HUES48 (cell line): ENCODE results near the gene C6orf15.

Experiments used
- H3K27ac ChIP-seq: one replicate; pipeline ENCODE4 v1.7.0; 2013; ENCODE audit warnings: low read depth, low read length, inconsistent platforms
- H3K27me3 ChIP-seq: 2 replicates; pipeline ENCODE4 v1.6.1; 2013; ENCODE audit warnings: mild to moderate bottlenecking, low read length; ENCODE audit not compliant: control insufficient read depth, insufficient read depth
- H3K36me3 ChIP-seq: 2 replicates; pipeline ENCODE4 v1.6.1; 2013; ENCODE audit warnings: low read length; ENCODE audit not compliant: control insufficient read depth, insufficient read depth
- H3K4me1 ChIP-seq: 2 replicates; pipeline ENCODE4 v1.6.1; 2013; ENCODE audit warnings: mild to moderate bottlenecking, low read length; ENCODE audit not compliant: control insufficient read depth, insufficient read depth
- H3K4me3 ChIP-seq: 2 replicates; pipeline ENCODE4 v1.5.1; 2013; ENCODE audit warnings: mild to moderate bottlenecking, low read depth, low read length
- H3K9ac ChIP-seq: 2 replicates; pipeline ENCODE4 v1.6.1; 2013; ENCODE audit warnings: mild to moderate bottlenecking, low read depth, low read length, moderate library complexity
- H3K9me3 ChIP-seq: 2 replicates; pipeline ENCODE4 v1.6.1; 2013; ENCODE audit warnings: low read length; ENCODE audit not compliant: control insufficient read depth, insufficient read depth

C6orf15 gene

GRCh38 chr6:31118178-31118577 lies 5.8 kb upstream of the C6orf15 start:
- Histone ChIP-seq H3K27ac (no peak overlapping the region), H3K36me3 (no peaks in the 10 kb centered on the region), H3K4me1 (peaks cover 10% of the 10 kb centered on the region), H3K9me3 (no peaks in the 10 kb centered on the region), H3K4me3 (no peak overlapping the region), H3K27me3 (no peaks in the 10 kb centered on the region), H3K9ac (no peak overlapping the region)

GRCh38 chr6:31116661-31117385 lies 4.4 kb upstream of the C6orf15 start:
- Histone ChIP-seq H3K4me1 (peaks cover 10% of the 10 kb centered on the region), H3K9me3 (no peaks in the 10 kb centered on the region), H3K9ac (no peak overlapping the region), H3K36me3 (no peaks in the 10 kb centered on the region), H3K27ac (no peak overlapping the region), H3K4me3 (no peak overlapping the region), H3K27me3 (no peaks in the 10 kb centered on the region)

GRCh38 chr6:31115941-31116560 lies 3.7 kb upstream of the C6orf15 start:
- H3K9me3 ChIP-seq = no peaks in the 10 kb centered on the region
- H3K27ac ChIP-seq = no peak overlapping the region
- H3K9ac ChIP-seq = no peak overlapping the region
- H3K4me3 ChIP-seq = no peak overlapping the region
- H3K36me3 ChIP-seq = no peaks in the 10 kb centered on the region
- peaks cover 12% of the 10 kb centered on the region for H3K4me1 ChIP-seq
- no peaks in the 10 kb centered on the region; the same call in 1 of the 2 replicates for H3K27me3 ChIP-seq

GRCh38 chr6:31114970-31115849 lies 2.8 kb upstream of the C6orf15 start:
- Histone ChIP-seq H3K4me3 (no peak overlapping the region), H3K9me3 (no peaks in the 10 kb centered on the region), H3K36me3 (no peaks in the 10 kb centered on the region), H3K27me3 (peaks cover 5% of the 10 kb centered on the region), H3K9ac (no peak overlapping the region), H3K27ac (peak overlapping the region; percentile 83), H3K4me1 (peaks cover 20% of the 10 kb centered on the region)

GRCh38 chr6:31114541-31114878 lies 2.1 kb upstream of the C6orf15 start, which contains the start of gene PSORS1C1:
TSS of gene PSORS1C1 (plus strand) at chr6:31114800. CDS start at chr6:31129633, 14,833 bp downstream.
- peaks cover 11% of the 10 kb centered on the region for H3K27me3 ChIP-seq
- H3K36me3 ChIP-seq = no peaks in the 10 kb centered on the region
- H3K9me3 ChIP-seq = no peaks in the 10 kb centered on the region
- H3K9ac ChIP-seq = no peak within 1 kb of the TSS
- H3K4me1 ChIP-seq = peaks cover 27% of the 10 kb centered on the region
- no peak within 1 kb of the TSS for H3K4me3 ChIP-seq
- H3K27ac ChIP-seq = peak within 1 kb of the TSS; percentile 83

GRCh38 chr6:31113861-31114540 lies 1.6 kb upstream of the C6orf15 start:
- Histone ChIP-seq H3K4me1 (peaks cover 27% of the 10 kb centered on the region), H3K9me3 (no peaks in the 10 kb centered on the region), H3K9ac (no peak overlapping the region), H3K27me3 (peaks cover 11% of the 10 kb centered on the region), H3K4me3 (no peak overlapping the region), H3K36me3 (no peaks in the 10 kb centered on the region), H3K27ac (peak overlapping the region; percentile 83)

GRCh38 chr6:31111712-31112111 lies 663 bp downstream of the C6orf15 start:
- Histone ChIP-seq H3K27me3 (peaks cover 11% of the 10 kb centered on the region), H3K4me3 (no peak overlapping the region), H3K4me1 (peaks cover 27% of the 10 kb centered on the region), H3K27ac (no peak overlapping the region), H3K36me3 (no peaks in the 10 kb centered on the region), H3K9me3 (no peaks in the 10 kb centered on the region), H3K9ac (no peak overlapping the region)

- no peaks in the 10 kb centered on the region for H3K36me3 ChIP-seq
- no peaks in the 10 kb centered on the region for H3K9me3 ChIP-seq
- H3K4me3 ChIP-seq = no peak overlapping the region
- no peak overlapping the region for H3K9ac ChIP-seq
- peaks cover 27% of the 10 kb centered on the region for H3K4me1 ChIP-seq
- H3K27me3 ChIP-seq = peaks cover 11% of the 10 kb centered on the region
- H3K27ac ChIP-seq = peak overlapping the region; percentile 67
Observed at GRCh38 chr6:31110825-31111582, 1.4 kb downstream of the C6orf15 start.

- H3K9me3 ChIP-seq = no peaks in the 10 kb centered on the region
- H3K27ac ChIP-seq = no peak overlapping the region
- no peaks in the 10 kb centered on the region for H3K36me3 ChIP-seq
- peaks cover 11% of the 10 kb centered on the region for H3K27me3 ChIP-seq
- no peak overlapping the region for H3K9ac ChIP-seq
- peaks cover 17% of the 10 kb centered on the region for H3K4me1 ChIP-seq
- no peak overlapping the region for H3K4me3 ChIP-seq
Observed at GRCh38 chr6:31107052-31107451, 5.3 kb downstream of the C6orf15 start.

GRCh38 chr6:31103136-31103535 lies 9.2 kb downstream of the C6orf15 start:
- H3K9ac ChIP-seq = no peak overlapping the region
- H3K9me3 ChIP-seq = no peaks in the 10 kb centered on the region
- H3K27ac ChIP-seq = no peak overlapping the region
- no peaks in the 10 kb centered on the region for H3K4me1 ChIP-seq
- H3K4me3 ChIP-seq = no peak overlapping the region
- H3K36me3 ChIP-seq = no peaks in the 10 kb centered on the region
- H3K27me3 ChIP-seq = no peaks in the 10 kb centered on the region
